Measurements from ENCODE around the gene CCT4. TPM values are rescaled to one million over a fixed set of nuclear protein-coding genes. Genes with fewer than 3 reads are reported as not detected.

Gene CCT4
- total and polyA plus RNA-seq, 2 experiments from 2014 or later: 333 to 343 TPM

DNA sequence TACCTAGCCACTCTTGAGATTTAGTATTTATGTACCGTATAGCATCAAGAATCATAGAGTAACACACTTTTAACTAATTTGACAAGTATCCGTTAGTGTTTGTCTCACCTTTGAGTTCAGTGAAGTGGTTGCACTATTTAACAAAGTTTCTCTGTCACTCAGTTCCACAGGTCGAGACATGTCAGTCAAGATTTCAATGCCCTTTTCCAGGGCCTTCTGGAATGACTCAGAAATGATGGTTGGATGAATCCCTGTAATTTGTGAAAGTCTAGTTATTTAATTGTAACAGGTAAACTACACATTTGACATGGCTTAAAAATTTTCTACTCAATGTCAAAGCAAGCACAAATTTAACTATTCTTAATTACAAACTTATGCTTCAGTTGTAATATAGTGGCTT, 9.7 kb downstream of the CCT4 start (continued):
- no peak for TF ChIP-seq REST (IDR thresholded peaks at IDR 0.05; ENCODE audit: unreplicated experiment)
- no peak for TF ChIP-seq ZNF331 (CRISPR knock-in tag; IDR thresholded peaks at IDR 0.05; ENCODE audit: low read depth)

- no peak overlapping the region for H2AFZ ChIP-seq
Observed at GRCh38 chr2:61877571-61878245, 10.7 kb downstream of the CCT4 start.

More at GRCh38 chr2:61877571-61878245, 10.7 kb downstream of the CCT4 start:
- Histone ChIP-seq H3K4me2 (no peak overlapping the region), H3K9me2 (ENCODE audit: insufficient read depth) (no peaks in the 10 kb centered on the region), H3K4me3 (no peak overlapping the region), H3K27me3 (ENCODE audit: insufficient read depth) (no peaks in the 10 kb centered on the region), H3F3A (replicated peaks; ENCODE audit: low read depth) (peaks cover 2% of the 10 kb centered on the region; the same call in 1 of the 2 replicates), H3K36me3 (ENCODE audit: insufficient read depth) (peaks cover 90% of the 10 kb centered on the region), H3K4me1 (ENCODE audit: insufficient read depth) (no peaks in the 10 kb centered on the region), H4K20me1 (replicated peaks; ENCODE audit: insufficient read depth) (peaks cover 34% of the 10 kb centered on the region), H3K79me2 (replicated peaks; ENCODE audit: insufficient read depth) (peaks cover 57% of the 10 kb centered on the region), H3K27ac (ENCODE audit: low read depth) (no peak overlapping the region)
- no peaks in the 10 kb centered on the region for H3K4me1 Mint-ChIP-seq
- H3K36me3 Mint-ChIP-seq (ENCODE audit: low read depth): peaks cover 95% of the 10 kb centered on the region
- H3K4me3 Mint-ChIP-seq: no peak overlapping the region
- H3K9me3 Mint-ChIP-seq: no peaks in the 10 kb centered on the region
- ATAC-seq: no peak
- peaks cover 2% of the 10 kb centered on the region for H3K27me3 Mint-ChIP-seq (ENCODE audit: insufficient read depth, low read depth, poor library complexity)
- no peak for DNase-seq (ENCODE audit: low spot score)
- TF ChIP-seq ZNF114 (CRISPR knock-in tag; IDR thresholded peaks at IDR 0.05) (no peak), STAT1 (IDR thresholded peaks at IDR 0.05; ENCODE audit: unreplicated experiment) (no peak), REST (IDR thresholded peaks at IDR 0.05; ENCODE audit: unreplicated experiment) (no peak), CREB1 (CRISPR knock-in tag; IDR thresholded peaks at IDR 0.05; ENCODE audit: low read depth) (no peak)
- no peak overlapping the region for H3K27ac Mint-ChIP-seq

Measured in GM23338 (cell line).